HG03175 (cell line): ENCODE measurements around the gene TBC1D32.
A peak's percentile ranks its signal among the peaks of the same experiment; 100 is the strongest.
"Not testable (repeated sequence)": the region's sequence is repeated elsewhere in the genome, so short reads cannot be mapped to it uniquely, and the experiment has no call there.

Experiments used
- ATAC-seq: cut with Tn5 transposase; IDR thresholded peaks from one replicate; pipeline ENCODE4 v1.9.1; 2021; ENCODE audit warnings: mild to moderate bottlenecking, moderate library complexity; ENCODE audit not compliant: unreplicated experiment

The TBC1D32 gene

DNA sequence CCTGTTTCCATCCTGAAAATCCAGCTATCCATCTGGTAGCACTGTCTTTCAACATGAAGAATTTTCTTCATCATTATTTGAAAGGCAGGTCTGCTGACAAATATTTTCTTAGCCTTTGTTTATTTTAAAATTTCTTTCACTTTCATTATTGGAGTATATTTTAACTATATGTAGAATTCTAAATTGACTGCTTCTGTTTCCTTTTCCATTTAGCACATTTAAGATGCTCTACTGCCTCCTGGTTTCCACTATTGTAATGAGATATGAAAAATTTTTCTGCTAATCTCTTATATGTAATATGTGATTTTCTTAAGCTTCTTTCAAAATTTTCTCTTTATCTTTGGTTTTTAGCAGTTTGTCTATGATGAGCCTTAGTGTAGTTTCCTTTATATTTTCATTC, 97.3 kb downstream of the TBC1D32 start:
- ATAC-seq: no peak

DNA sequence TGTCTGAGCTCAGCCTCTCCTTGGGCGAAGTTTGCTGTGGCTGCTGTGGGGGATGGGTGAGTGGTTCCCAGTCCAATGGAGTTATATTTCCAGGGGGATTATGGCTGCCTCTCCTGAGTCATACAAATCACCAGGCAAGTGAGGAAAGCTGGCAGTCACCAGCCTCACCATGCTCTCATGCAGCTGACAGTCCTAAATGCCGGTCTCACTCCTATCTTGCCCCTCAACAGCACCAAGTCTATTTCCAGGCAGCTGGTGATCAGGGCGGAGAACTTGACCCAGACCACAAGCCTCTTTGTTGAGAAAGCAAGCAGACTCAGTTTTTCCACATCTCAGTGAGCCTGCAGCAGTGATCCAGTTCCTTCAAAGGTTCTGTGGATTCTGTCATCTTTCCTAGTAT, 98.9 kb downstream of the TBC1D32 start:
- no peak for ATAC-seq

DNA sequence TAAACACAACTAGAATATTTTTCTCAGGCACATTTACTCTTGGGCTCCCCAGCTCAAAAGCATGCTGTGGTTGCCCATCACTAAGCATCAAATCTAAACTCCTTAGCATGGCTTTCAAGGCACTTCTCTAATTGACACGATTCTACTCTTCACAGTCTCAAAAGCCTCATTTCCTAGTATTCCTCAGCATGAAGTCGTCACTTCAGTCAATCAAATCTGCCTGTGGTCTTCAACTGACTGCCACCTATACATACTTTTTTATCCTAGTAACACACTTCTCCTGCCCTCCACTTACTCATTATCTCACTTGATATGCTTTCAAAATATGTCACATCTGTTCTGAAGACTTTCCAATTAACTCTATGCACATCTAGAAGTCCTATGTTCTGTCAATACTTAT, 110.3 kb downstream of the TBC1D32 start:
- ATAC-seq: no peak

DNA sequence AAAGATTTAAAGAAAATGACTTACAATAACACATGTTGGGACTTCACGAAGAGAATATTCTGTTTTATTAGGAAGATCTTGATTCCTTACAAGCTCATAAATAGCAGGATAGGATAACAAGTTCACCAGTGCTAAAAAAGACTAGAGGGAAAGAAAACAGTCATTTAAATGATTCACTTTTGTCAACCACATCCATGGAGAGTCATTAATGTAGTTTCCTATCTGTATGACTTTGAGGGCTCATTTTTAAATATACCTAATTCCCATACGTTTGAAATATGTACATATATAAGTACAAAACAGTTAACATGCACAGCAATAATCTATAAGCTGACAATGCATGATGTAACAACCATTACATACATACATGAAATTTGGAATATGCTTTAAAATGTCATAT, 111.1 kb downstream of the TBC1D32 start:
- no peak for ATAC-seq

DNA sequence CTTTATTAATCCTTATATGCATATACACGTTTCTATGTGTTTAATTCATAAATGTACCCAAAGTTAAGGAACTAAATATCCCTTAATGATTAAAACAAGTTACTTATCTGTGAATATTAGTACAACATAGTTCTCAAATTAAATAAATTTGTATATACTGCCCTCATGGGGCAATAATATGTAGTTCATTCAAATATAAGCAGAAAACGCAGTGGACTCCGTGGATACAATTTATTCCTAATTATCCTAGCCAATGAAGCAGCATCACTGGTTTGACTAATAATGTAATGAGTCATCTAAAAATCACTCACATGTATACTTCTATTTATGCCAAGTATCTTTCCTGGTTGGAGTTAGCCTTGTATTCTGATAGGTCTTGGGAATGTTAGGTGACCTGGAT, 111.6 kb downstream of the TBC1D32 start:
- no peak for ATAC-seq

- no peak for ATAC-seq
Measured at GRCh38 chr6:121216928-121217327, 117.4 kb downstream of the TBC1D32 start.

DNA sequence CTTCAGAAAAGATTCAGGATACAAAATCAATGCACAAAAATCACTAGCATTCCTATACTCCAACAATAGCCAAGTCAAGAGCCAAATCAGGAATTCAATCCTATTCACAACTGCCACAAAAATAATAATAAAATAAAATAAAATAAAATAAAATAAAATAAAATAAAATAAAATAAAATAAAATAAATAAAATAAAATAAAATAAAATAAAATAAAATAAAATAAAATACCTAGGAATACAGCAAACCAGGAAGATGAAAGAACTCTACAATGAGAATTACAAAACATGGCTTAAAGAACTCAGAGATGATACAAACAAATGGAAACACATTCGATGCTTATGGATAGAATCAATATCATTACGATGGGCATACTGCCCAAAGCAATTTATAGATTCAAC, 120.9 kb downstream of the TBC1D32 start:
- ATAC-seq: not testable (repeated sequence)

DNA sequence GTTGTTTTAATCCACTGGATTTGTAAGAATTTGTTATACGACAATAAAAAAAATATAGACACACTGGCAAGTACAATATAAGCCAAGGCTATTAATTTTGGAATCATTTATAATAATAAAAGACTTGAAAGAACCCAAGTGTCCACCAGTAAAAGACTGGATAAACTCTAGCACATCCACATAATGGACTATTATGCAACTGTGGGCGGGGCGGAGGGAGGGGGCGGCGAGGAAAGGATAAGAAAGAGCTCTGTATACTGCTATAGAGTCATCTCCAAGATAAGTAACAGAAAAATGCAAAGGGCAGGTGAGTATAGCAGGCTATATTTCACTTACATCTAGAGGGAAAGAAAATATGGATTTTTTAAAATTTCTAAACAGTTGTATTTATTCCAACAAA, 123.3 kb downstream of the TBC1D32 start:
- no peak for ATAC-seq

DNA sequence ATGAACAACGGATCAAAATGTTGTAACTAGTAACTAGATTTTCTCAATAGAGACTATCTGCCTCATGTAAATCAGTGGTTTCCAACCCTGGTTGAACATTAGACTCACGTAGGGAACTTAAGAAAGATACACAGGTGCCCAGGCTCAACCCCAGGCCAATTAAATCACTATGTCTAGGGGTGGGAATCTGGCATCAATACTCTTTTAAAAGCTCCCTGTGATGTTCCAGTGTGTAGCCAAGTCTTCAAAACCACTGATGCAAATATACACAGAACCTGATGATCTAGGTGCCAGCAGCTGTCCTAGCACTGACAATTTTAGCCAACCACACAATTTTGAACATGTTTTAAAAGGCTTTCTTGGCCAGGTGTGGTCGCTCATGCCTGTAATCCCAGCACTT, 128.7 kb downstream of the TBC1D32 start:
- peak; percentile 68 for ATAC-seq

DNA sequence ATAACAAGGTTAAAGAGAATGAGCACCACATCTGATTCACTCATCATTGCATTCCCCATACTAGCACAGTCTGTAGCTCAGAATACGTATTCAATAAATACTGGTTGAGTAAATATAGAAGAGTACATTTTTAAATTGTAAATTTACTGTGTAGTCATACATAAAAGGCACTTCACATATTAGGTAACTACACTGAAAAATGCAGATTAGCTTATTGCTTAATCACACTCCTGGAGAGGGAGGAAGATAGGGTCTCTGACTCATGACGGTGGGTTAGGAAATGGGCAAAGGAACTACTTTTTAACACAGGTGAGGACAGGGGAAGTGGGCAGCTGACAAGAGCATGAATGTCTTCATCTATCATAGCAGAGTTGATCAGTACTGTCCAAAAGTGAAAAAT, 133.2 kb downstream of the TBC1D32 start:
- no peak for ATAC-seq

DNA sequence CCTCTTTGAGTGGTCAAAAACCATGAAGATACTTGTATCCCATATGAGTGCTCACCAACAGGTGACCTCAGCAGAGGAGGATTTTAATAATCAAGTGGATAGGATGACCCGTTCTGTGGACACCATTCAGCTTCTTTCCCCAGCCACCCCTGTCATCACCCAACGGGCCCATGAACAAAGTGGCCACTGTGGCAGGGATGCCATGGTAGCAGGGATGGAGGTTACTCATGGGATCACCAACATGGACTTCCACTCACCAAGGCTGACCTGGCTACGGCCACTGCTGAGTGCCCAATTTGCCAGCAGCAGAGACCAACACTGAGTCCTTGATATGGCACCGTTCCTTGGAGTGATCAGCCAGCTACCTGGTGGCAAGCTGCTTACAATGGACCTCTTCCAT, 138.2 kb downstream of the TBC1D32 start:
- ATAC-seq: not testable (repeated sequence)

DNA sequence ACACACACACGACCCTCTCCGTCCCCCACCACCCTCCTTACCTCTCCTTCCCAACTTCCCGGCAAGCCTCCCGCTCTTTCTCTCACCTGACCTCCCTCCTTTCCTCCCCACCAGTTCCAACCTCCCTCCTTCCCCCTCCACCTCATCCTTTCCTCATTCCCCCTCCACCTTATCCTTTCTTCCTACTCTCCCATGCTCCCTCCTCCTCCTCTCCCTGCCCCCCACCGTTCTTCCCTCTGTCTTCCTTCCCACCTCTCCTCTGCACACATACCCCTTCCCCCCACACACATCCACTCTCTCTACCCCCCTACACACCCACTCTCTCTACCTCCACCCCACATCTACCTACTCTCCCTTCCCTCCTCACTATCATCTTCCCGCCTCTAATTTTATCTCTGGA, 144.2 kb downstream of the TBC1D32 start:
- ATAC-seq: no peak

- no peak for ATAC-seq
Measured at GRCh38 chr6:121188356-121188755, 145.9 kb downstream of the TBC1D32 start.

GRCh38 chr6:121187833-121188200, 146.5 kb downstream of the TBC1D32 start:
- ATAC-seq: no peak

DNA sequence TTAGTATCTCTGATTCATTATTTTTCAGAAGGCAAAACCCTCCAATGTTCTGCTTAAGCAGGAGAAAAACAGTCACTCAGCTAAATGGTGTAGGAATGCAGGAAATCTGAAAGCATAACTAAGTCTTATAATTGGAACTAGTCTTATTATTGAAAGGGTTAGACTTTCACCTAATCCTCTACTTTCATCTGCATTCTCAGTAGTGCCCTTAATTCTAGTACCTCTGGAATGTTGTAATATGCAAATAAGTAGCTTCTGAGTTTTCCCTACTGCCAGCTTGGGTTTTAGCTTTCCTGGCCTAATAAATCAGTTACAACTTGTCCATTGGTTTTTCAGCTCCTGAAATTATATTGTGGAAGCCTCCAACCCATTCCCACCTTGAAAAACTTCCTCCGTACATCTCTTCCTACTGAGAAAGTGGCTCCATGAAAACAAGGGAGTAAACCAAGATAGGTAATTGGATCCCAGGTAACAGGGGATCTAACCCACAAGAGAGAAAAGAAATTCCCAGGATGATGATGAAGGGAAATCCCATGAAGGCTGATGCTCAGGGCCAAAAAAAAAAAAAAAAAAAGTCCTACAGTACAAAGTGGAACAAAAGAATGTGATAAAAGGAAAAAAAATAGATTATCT, 147.0 kb downstream of the TBC1D32 start:
- no peak for ATAC-seq

DNA sequence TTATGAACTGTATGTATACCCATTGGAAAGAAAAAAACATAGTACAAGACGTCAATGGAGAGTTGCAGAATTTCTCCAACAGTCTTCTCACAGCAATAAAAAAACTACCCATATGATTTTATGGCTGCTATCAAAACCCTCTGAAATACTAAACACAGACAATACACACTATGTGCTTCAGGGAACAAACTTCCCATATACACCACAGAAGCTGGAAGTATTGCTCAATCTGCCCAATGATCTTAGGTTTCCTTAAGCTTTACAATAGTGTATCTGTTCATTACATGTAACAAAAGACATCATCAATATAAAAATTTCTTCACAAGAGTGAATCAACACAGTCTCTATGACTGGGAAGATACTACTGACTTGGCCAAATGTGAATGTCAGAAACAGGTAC, 150.5 kb downstream of the TBC1D32 start:
- no peak for ATAC-seq

DNA sequence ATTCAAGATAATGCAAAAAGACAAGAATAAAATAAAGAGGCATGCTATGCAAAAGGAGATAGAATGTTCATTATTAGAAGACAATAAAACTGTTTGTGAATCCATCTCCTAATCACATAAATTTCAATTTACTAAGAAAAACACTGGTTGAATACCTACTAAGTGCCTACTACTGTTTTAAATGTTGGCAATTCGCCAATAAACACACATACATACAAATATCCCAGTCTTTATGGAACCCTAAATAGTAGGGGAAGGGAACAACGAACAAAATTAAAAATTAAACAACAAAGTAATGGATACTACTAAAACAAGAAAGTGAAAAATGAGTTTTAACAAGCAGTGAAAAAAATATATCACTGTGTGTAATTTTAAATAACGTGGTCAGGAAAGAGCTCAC, 158.5 kb downstream of the TBC1D32 start:
- no peak for ATAC-seq

DNA sequence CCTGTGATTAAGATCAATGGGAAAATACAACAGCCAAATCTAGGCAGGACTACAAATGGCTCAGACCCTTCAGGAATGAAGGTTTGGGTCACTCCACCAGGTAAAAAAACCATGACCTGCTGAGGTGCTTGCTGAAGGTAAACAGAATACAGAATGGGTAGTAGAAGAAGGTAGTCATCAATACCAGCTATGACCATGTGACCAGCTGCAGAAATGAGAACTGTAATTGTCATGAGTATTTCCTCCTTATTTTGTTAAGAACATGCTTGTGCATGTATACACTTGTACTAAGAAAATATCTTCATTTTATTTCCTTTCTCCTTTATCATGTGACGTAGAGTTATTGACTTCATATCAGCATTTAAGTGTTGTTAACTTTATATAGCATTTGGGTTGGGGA, 161.8 kb downstream of the TBC1D32 start:
- not testable (repeated sequence) for ATAC-seq

DNA sequence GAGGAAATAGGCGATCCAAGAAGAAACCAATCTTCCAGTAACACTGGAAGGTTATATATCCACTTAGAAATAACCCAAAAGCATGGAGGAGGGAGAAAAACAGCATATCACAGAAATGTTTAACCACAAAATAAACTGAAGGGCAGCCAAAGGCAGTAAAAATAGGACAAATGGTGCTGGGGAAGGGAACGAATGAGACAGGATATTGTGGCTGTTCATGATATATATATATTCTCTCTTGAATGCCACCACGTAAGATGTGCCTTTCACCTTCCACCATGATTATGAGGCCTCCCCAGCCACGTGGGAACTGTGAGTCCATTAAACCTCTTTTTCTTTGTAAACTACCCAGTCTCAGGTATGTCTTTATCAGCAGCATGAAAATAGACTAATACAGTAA, 162.4 kb downstream of the TBC1D32 start:
- no peak for ATAC-seq

- no peak for ATAC-seq
Measured at GRCh38 chr6:121161886-121162285, 172.4 kb downstream of the TBC1D32 start.

DNA sequence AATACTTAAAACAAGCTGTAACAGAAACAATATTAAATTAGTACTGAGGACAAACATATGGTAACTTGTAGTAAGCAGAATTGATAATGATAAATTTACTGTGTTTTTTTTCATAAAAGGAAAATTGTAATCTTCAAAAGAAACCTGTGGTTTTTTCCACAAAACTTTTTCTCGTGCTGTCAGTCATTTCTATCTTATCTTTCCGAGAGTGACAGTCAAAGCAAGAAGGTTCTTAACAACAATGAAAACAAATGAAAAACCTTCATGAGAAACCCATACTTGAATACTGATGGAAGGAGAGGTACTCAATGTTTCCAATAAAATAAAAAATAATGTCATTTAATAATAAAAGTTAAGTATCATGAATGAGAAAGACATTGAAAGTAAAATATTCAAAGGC, 174.0 kb downstream of the TBC1D32 start:
- no peak for ATAC-seq

GRCh38 chr6:121158891-121159290, 175.4 kb downstream of the TBC1D32 start:
- ATAC-seq: no peak

GRCh38 chr6:121158438-121158837, 175.8 kb downstream of the TBC1D32 start:
- no peak for ATAC-seq

- no peak for ATAC-seq
Measured at GRCh38 chr6:121157906-121158305, 176.4 kb downstream of the TBC1D32 start.
